Muscle layer of colon (tissue), 2 donors: ENCODE results near the gene CCL20.
"Not testable (repeated sequence)": the region's sequence is repeated elsewhere in the genome, so short reads cannot be mapped to it uniquely, and the experiment has no call there.

Experiments used
- H3K27ac ChIP-seq: one replicate; pipeline ENCODE4 v1.7.0; 2013; ENCODE audit warnings: low read depth, mild to moderate bottlenecking, low read length, moderate library complexity
- H3K27me3 ChIP-seq, 2 donors: one replicate each; pipeline ENCODE4 v1.7.0; 2013; ENCODE audit warnings: low read length in 2 of 2, mild to moderate bottlenecking in 2 of 2; ENCODE audit not compliant: insufficient read depth in 2 of 2, control insufficient read depth in 1 of 2
- H3K36me3 ChIP-seq: one replicate; pipeline ENCODE4 v1.7.0; 2013; ENCODE audit warnings: mild to moderate bottlenecking, low read length; ENCODE audit not compliant: insufficient read depth
- H3K4me1 ChIP-seq: one replicate; pipeline ENCODE4 v1.7.0; 2013; ENCODE audit warnings: mild to moderate bottlenecking, low read length; ENCODE audit not compliant: insufficient read depth
- H3K4me3 ChIP-seq, 2 donors: one replicate each; pipeline ENCODE4 v1.7.0; 2013; ENCODE audit warnings: low read length in 2 of 2, low read depth in 1 of 2, mild to moderate bottlenecking in 1 of 2, moderate library complexity in 1 of 2
- H3K9ac ChIP-seq: one replicate; pipeline ENCODE4 v1.7.0; 2013; ENCODE audit warnings: low read length
- H3K9me3 ChIP-seq: one replicate; pipeline ENCODE4 v1.7.0; 2013; ENCODE audit warnings: mild to moderate bottlenecking, low read length
- donor health status: abdominal sarcoma.
- donor health status: Adenocarcinoma of cecum.

Gene CCL20

DNA sequence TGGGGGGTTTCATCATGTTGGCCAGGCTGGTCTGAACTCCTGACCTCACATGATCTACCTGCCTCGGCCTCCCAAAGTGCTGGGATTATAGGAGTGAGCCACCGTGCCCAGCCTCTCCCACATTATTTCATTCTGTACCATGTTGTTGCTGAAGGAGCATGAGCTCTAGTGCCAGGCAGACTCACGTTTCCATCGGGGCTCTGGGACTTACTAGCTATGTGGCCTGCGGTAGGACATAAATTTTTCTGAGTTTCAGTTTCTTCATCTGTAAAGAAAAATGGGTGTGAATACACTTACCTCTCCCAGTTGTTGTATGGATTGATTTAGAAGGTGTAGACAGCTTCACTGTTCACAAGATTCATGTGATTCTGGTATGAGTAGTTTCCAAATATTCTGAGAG, 30.8 kb upstream of the CCL20 start:
- H3K36me3 ChIP-seq: no peaks in the 10 kb centered on the region
- H3K4me1 ChIP-seq: no peaks in the 10 kb centered on the region
- H3K9ac ChIP-seq: no peak overlapping the region
- no peak overlapping the region for H3K4me3 ChIP-seq
- no peaks in the 10 kb centered on the region for H3K27me3 ChIP-seq
- H3K27ac ChIP-seq: no peak overlapping the region
- no peaks in the 10 kb centered on the region for H3K9me3 ChIP-seq

DNA sequence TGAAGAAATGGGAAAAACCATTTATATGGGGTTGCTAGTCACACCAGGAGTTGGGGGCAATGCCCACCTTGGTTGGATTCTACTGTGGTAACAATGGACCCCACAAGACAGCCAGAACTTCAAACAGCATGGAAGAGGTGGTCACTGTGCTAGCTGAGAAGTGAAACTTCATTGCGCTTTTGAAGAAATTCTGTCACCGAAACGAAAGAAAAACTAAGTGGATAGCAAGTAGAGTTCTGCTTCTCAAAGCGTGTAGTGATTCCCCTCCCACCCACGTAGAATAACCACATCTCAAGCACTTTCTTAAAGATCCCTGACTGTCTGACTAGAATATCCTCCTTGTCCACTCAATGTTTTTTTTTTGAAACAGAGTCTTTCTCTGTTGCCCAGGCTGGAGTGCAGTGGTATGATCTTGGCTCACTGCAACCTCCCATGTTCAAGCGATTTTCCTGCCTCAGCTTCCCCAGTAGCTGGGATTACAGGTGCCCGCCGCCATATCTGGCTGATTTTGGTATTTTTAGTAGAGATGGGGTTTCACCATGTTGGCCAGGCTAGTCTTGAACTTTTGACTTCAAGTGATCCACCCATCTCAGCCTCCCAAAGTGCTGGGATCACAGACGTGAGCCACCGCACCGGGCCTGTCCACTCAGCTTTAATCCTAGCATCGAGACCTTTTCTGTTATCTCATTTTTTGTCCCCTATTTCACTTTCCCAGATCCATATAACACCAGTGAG, 30.1 kb upstream of the CCL20 start:
- no peak overlapping the region for H3K9ac ChIP-seq
- H3K9me3 ChIP-seq: no peaks in the 10 kb centered on the region
- H3K4me3 ChIP-seq: no peak overlapping the region
- no peak overlapping the region for H3K27ac ChIP-seq
- no peaks in the 10 kb centered on the region for H3K4me1 ChIP-seq
- no peaks in the 10 kb centered on the region for H3K36me3 ChIP-seq
- no peaks in the 10 kb centered on the region for H3K27me3 ChIP-seq

- Histone ChIP-seq H3K27ac (no peak overlapping the region), H3K9ac (no peak overlapping the region), H3K27me3 (no peaks in the 10 kb centered on the region), H3K4me1 (no peaks in the 10 kb centered on the region), H3K36me3 (no peaks in the 10 kb centered on the region), H3K4me3 (no peak overlapping the region), H3K9me3 (no peaks in the 10 kb centered on the region)
Observed at GRCh38 chr2:227785293-227785692, 28.3 kb upstream of the CCL20 start.

DNA sequence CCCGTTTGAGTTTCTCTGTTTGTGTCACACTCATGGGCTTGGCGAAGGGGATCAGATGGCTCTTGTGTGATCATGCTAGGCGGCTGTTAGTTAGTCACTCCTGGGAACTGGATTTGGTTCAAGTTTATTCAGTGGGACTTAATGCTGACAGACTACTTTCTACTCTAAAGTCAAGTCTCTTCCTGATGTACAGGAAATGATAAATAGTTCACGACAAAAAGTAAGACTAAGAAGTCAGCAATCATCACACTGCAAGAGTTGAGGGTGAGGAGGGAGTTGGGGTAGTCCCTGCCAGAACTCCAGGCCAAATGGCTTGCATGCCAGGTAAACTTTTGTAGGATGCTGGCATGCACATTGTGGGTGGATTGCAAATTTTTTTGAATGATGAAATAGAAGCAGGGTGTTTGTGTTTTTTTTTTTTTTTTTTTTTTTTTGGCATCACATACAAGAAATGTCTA, 25.1 kb upstream of the CCL20 start:
- no peaks in the 10 kb centered on the region for H3K36me3 ChIP-seq
- no peak overlapping the region for H3K27ac ChIP-seq

GRCh38 chr2:227789803-227790202, 23.8 kb upstream of the CCL20 start:
- Histone ChIP-seq H3K4me1 (no peaks in the 10 kb centered on the region), H3K4me3 (no peak overlapping the region)

More for the DNA sequence above, 25.1 kb upstream of the CCL20 start:
- Histone ChIP-seq H3K4me3 (no peak overlapping the region), H3K27me3 (no peaks in the 10 kb centered on the region), H3K9ac (no peak overlapping the region), H3K4me1 (no peaks in the 10 kb centered on the region), H3K9me3 (no peaks in the 10 kb centered on the region)

GRCh38 chr2:227793148-227793712, 20.4 kb upstream of the CCL20 start:
- Histone ChIP-seq H3K27me3 (no peaks in the 10 kb centered on the region), H3K9ac (no peak overlapping the region), H3K27ac (no peak overlapping the region), H3K4me3 (no peak overlapping the region), H3K9me3 (no peaks in the 10 kb centered on the region), H3K36me3 (no peaks in the 10 kb centered on the region), H3K4me1 (no peaks in the 10 kb centered on the region)

More at GRCh38 chr2:227789803-227790202, 23.8 kb upstream of the CCL20 start:
- H3K27ac ChIP-seq: no peak overlapping the region
- H3K9me3 ChIP-seq: no peaks in the 10 kb centered on the region
- H3K36me3 ChIP-seq: no peaks in the 10 kb centered on the region
- H3K9ac ChIP-seq: no peak overlapping the region
- H3K27me3 ChIP-seq: no peaks in the 10 kb centered on the region

DNA sequence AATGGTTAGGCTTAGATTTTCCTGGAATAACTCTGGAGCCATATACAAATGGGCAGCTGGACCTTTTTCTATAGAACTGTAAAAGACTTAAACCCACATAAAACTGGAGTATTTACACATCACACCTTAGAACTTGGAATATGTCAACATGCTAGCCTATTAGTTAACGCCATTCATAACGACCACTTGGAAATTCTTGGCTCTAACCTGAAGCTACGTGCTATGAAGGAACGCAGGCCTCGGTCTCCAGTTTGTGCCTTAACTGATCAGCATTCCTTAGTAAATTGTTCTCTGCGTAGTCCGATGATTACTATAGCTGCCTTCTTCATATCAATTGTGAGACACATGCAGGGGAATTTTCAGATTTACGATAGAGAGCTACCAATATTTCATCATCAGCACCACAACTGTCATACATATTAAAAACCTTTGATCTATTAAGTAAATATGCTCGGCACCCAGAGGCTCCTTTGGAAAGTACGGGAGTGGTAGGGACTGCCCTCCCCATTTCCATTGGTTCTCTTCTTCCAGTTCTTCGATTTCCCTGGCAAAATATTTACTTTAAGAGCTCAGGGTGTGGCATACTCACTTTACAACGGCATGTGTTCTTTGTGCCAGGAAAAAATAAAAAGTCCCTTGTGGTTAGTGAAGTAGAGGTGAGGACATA, 17.5 kb upstream of the CCL20 start:
- H3K4me3 ChIP-seq: no peak overlapping the region
- no peaks in the 10 kb centered on the region for H3K9me3 ChIP-seq
- H3K27me3 ChIP-seq: no peaks in the 10 kb centered on the region
- H3K4me1 ChIP-seq: no peaks in the 10 kb centered on the region
- H3K36me3 ChIP-seq: no peaks in the 10 kb centered on the region
- H3K27ac ChIP-seq: no peak overlapping the region
- no peak overlapping the region for H3K9ac ChIP-seq

- H3K27ac ChIP-seq, H3K9me3 ChIP-seq, H3K36me3 ChIP-seq, H3K4me1 ChIP-seq, H3K4me3 ChIP-seq, H3K27me3 ChIP-seq, H3K9ac ChIP-seq: not testable (repeated sequence)
Observed at GRCh38 chr2:227796768-227797167, 16.9 kb upstream of the CCL20 start.

DNA sequence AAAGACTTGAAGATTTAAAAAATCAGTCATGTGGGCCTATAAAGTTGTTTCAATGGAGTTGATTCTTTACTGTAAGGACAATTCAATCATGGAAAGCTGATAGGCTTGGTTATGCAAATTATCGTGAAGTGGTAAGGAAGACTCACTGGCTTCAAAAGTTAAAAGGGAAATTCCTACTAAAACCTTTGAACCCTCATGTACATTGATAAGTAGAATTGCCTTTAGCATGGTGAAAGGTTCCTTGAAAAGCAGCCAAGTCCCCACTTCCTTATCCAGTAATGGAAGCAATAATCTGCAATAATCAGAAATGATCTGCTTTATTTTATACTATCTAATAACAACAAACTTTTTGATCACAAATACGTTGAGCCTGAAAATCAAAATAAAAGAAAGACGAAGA, 14.4 kb upstream of the CCL20 start:
- Histone ChIP-seq H3K4me3 (no peak overlapping the region), H3K36me3 (no peaks in the 10 kb centered on the region), H3K27me3 (no peaks in the 10 kb centered on the region), H3K9me3 (no peaks in the 10 kb centered on the region), H3K27ac (no peak overlapping the region), H3K9ac (no peak overlapping the region), H3K4me1 (no peaks in the 10 kb centered on the region)

- no peaks in the 10 kb centered on the region for H3K9me3 ChIP-seq
- no peak overlapping the region for H3K9ac ChIP-seq
- no peaks in the 10 kb centered on the region for H3K27me3 ChIP-seq
- no peak overlapping the region for H3K4me3 ChIP-seq
- no peaks in the 10 kb centered on the region for H3K36me3 ChIP-seq
- no peak overlapping the region for H3K27ac ChIP-seq
- no peaks in the 10 kb centered on the region for H3K4me1 ChIP-seq
Observed at GRCh38 chr2:227802882-227803281, 10.8 kb upstream of the CCL20 start.

DNA sequence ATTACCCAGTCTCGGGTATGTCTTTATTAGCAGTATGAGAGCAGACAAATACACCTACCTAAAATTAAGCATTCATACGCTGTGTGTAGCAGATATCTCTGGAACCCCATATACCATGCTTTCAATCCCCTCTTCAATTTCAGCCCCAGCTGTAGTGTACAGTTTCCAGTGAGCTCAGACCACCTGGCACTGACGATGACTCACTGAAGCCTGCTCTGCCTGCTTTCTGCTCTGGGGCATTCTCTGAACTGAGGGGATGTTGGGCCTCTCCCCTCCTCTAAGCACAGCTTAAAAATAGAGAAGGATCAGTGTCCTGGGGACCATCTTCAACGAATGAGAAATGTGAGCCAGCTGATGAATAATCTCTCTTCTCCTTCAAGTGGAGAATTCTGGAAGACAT, 8.7 kb upstream of the CCL20 start:
- Histone ChIP-seq H3K27me3 (no peaks in the 10 kb centered on the region), H3K9me3 (no peaks in the 10 kb centered on the region), H3K9ac (no peak overlapping the region), H3K27ac (no peak overlapping the region), H3K4me1 (no peaks in the 10 kb centered on the region), H3K36me3 (no peaks in the 10 kb centered on the region), H3K4me3 (no peak overlapping the region)
